Islet of Langerhans (tissue), 1 donor: ENCODE data around the gene THG1L.
"Not testable (repeated sequence)": the region's sequence is repeated elsewhere in the genome, so short reads cannot be mapped to it uniquely, and the experiment has no call there.

ENCODE experiments used
- FAIRE-seq: peaks from one replicate; lab custom pipeline; 2011; peaks lifted over from hg19 to GRCh38; lab: Jason Lieb, UNC

THG1L gene

GRCh38 chr5:157731272-157732129 lies at the start of gene THG1L:
THG1L (plus strand) TSS chr5:157731420; CDS start chr5:157731441, 21 bp downstream.
- FAIRE-seq: peak; percentile 96

- no peak for FAIRE-seq
Observed at GRCh38 chr5:157682257-157682656, 49.0 kb upstream of the THG1L start.

- FAIRE-seq: not testable (repeated sequence)
Observed at GRCh38 chr5:157686276-157687197, 44.7 kb upstream of the THG1L start.

GRCh38 chr5:157687198-157687554 lies 44.0 kb upstream of the THG1L start:
- no peak for FAIRE-seq

- FAIRE-seq: no peak
Observed at GRCh38 chr5:157689942-157690689, 41.1 kb upstream of the THG1L start.

- FAIRE-seq: no peak
Observed at GRCh38 chr5:157690690-157691433, 40.4 kb upstream of the THG1L start.

- FAIRE-seq: not testable (repeated sequence)
Observed at GRCh38 chr5:157693816-157694215, 37.4 kb upstream of the THG1L start.

- FAIRE-seq: not testable (repeated sequence)
Observed at GRCh38 chr5:157696154-157696553, 35.1 kb upstream of the THG1L start.

GRCh38 chr5:157698674-157699073 lies 32.5 kb upstream of the THG1L start:
- FAIRE-seq: not testable (repeated sequence)

GRCh38 chr5:157703736-157704135 lies 27.5 kb upstream of the THG1L start:
- FAIRE-seq: no peak

GRCh38 chr5:157708866-157709265 lies 22.4 kb upstream of the THG1L start:
- no peak for FAIRE-seq

GRCh38 chr5:157709346-157709745 lies 21.9 kb upstream of the THG1L start:
- FAIRE-seq: no peak

GRCh38 chr5:157710431-157710830 lies 20.8 kb upstream of the THG1L start:
- no peak for FAIRE-seq

- FAIRE-seq: no peak
Observed at GRCh38 chr5:157710882-157711281, 20.3 kb upstream of the THG1L start.

- no peak for FAIRE-seq
Observed at GRCh38 chr5:157713830-157714595, 17.2 kb upstream of the THG1L start.

GRCh38 chr5:157714596-157714864 lies 16.7 kb upstream of the THG1L start:
- no peak for FAIRE-seq

GRCh38 chr5:157718519-157718918 lies 12.7 kb upstream of the THG1L start:
- peak; percentile 60 for FAIRE-seq

GRCh38 chr5:157719245-157719644 lies 12.0 kb upstream of the THG1L start:
- no peak for FAIRE-seq

- no peak for FAIRE-seq
Observed at GRCh38 chr5:157721159-157721558, 10.1 kb upstream of the THG1L start.

GRCh38 chr5:157722895-157723294 lies 8.3 kb upstream of the THG1L start:
- not testable (repeated sequence) for FAIRE-seq

- not testable (repeated sequence) for FAIRE-seq
Observed at GRCh38 chr5:157726607-157727006, 4.6 kb upstream of the THG1L start.
